ENCODE measurements around the gene C7.
"Not testable (repeated sequence)": the region's sequence is repeated elsewhere in the genome, so short reads cannot be mapped to it uniquely, and the experiment has no call there.

The C7 gene

GRCh38 chr5:40909264-40909663 is at the start of gene C7:
TSS of gene C7 (plus strand) at chr5:40909497. CDS start at chr5:40909611, 114 bp downstream.
- DNase-seq (ENCODE audit: low spot score): no peak

DNA sequence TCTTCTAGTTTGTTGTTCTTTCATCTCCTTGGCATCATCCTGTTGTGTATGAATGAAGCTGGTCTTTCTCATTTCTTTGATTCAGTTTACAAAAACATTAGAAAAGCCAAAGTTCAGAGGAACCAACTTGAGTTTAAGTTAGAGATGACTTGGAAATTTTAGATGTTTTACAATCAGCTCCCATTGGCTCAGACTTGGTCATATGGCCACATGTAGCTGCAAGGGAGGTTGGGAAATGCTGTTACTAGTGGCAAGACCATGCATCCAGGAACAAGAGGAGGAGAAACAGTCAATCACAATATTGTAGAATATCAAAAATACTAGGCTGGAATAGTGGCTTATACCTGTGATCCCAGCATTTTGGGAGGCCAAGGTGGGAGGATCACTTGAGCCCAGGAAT is 48.6 kb upstream of the C7 start:
- no peak for DNase-seq (ENCODE audit: low spot score)

DNA sequence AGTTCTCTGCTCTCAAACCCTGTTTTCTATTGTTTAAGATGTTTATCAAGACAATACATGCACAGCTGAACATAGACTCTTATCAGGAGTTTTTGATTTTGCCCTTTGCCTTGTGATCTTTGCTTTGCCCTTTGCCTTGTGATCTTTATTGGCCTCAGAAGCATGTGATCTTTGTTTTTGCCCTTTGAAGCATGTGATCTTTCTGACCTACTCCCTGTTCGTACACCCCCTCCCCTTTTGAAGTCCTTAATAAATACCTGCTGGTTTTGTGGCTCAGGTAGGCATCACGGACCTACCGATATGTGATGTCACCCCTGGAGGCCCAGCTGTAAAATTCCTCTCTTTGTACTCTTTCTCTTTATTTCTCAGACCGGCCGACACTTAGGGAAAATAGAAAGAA is 44.3 kb upstream of the C7 start:
- DNase-seq (ENCODE audit: low spot score): not testable (repeated sequence)

- DNase-seq (ENCODE audit: low spot score): no peak
Observed at GRCh38 chr5:40866844-40867243, 42.5 kb upstream of the C7 start.

DNA sequence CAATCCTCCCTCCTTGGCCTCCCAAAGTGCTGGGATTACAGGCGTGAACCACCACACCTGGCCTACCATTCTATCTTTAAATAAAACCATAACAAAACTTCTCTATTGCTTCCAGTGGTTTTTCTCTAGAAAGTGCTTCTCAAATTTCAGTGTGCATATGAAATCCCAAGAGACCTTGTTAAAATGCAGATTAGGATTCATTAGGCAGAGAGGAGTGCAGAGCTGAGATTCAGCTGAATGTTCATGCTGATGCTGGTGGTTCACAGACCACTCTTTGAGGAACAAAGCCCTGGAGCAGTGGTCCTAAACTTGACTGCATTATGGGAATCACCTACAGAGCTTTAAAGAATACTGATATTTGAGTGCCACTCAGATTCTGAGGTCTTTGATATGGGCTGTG is 39.9 kb upstream of the C7 start:
- no peak for DNase-seq (ENCODE audit: low spot score)

GRCh38 chr5:40871177-40871576 is 38.1 kb upstream of the C7 start:
- DNase-seq (ENCODE audit: low spot score): no peak

GRCh38 chr5:40872253-40872652 is 37.0 kb upstream of the C7 start:
- DNase-seq (ENCODE audit: low spot score): not testable (repeated sequence)

GRCh38 chr5:40873286-40873880 is 35.9 kb upstream of the C7 start:
- DNase-seq (ENCODE audit: low spot score): no peak

- no peak for DNase-seq (ENCODE audit: low spot score)
Observed at GRCh38 chr5:40875958-40876357, 33.3 kb upstream of the C7 start.

DNA sequence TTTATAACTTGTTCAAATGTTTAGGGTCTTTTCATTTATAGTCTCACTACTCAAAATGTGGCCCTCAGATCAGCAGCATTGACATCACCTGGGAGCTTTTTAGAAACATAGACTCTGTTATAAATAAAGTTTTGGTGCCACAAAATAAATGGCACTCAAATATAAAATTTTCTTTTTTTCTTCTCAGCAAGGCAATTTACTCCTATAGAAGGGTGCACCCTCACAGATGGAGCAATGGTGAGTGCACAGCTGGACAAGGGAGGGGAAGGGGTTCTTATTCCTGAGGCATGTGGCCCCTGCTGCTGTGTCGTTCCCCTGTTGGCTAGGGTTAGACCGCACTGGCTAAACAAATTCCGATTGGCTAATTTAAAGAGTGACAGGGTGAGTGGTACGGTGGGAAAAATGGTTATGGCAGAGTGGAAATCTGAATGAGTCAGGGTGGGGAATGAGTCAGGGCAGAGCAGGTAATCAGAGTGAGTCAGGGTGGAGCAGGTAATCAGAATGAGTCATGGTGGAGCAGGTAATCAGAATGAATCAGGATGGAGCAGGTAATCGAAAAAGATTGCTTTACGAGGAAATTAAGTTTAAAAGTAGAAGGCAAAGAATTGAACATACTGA is 31.8 kb upstream of the C7 start:
- no peak for DNase-seq (ENCODE audit: low spot score)

DNA sequence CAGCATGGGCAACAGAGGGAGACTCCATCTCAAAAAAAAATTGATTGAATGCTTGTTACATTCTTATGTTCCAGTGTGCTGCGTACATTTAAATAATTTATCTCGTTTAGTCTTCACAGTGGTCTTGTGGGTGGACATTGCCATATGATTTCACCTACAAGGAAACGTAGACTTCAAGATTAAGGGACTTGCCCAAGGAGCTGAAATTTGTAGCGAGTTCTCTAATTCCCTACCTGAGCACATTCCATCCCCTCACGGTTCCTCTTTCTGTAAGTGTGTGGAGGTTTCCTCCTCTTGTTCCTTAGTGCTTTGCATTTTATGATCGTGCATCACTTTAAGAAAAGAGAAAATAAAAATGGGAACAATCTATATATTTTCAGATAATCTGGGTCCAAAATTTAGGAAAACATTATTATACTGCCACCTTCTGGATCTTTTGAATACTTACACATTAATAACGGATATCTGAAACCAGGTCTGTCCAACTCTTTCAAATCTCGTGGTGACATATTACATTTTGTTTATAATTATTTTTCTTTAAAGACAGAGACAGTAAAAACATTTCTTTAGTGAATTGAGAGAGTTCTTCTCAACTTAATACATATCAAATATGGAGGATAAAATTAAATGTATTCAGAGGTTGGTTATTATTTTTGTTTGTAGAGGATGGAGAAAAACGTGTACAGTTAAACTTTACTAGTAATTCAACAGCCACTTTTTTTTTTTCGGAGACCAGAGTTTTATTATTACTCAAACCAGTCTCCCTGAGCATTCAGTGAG is 29.9 kb upstream of the C7 start:
- DNase-seq (ENCODE audit: low spot score): peak; percentile 55

- no peak for DNase-seq (ENCODE audit: low spot score)
Observed at GRCh38 chr5:40882291-40882690, 27.0 kb upstream of the C7 start.

DNA sequence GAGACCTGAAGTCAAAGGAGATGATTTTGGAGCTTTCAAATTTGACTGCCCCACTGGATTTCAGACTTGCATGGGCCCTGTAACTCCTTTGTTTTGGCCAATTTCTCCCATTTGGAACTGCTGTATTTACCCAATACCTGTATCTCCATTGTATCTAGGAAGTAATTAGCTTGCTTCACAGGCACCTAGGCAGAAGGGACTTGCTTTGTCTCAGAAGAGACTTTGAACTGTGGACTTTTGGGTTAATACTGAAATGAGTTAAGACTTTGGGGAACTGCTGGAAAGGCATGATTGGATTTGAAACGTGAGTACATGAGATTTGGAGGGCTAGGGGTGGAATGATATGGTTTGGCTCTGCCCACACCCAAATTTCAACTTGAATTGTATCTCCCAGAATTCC is 26.2 kb upstream of the C7 start:
- not testable (repeated sequence) for DNase-seq (ENCODE audit: low spot score)

GRCh38 chr5:40895440-40896425 is 13.6 kb upstream of the C7 start:
- not testable (repeated sequence) for DNase-seq (ENCODE audit: low spot score)

DNA sequence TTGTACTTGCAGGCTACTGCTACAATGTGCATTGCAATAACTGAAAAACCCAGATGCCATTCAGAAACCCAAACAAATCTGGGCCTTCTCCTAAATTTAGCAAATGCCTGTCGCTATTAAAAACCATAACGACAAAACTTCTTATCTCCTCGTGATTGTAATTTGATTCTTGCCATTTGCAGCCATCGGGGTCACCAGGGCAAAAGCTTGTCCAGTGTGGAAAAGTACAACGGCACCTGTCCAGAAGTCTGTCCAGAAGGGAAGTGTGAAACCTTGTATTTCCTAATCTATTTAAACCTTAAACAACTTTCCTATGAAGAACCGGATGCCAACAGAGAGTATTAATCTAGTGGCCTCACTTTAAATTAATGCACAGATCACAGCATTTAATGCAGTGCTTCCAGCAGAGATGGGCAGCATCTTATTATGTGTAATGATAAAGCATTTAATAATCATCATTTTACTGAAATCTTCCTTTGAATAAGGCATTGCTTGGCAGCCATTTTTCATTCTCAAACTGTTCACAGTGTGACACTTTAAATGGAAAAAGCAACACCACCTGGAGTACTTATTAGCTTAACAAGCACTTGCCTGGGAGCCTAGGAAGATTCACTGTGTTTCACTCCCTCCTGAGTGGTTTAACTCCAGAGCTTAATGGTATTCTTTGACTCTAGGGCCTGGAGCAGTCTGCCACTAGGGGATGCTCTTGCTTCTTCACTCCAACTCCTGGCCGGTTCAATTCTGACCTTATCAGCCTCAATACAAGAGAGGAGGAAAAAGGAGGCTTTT is 4.9 kb upstream of the C7 start:
- DNase-seq (ENCODE audit: low spot score): peak; percentile 73

GRCh38 chr5:40904994-40905306 is 4.3 kb upstream of the C7 start:
- DNase-seq (ENCODE audit: low spot score): no peak

DNA sequence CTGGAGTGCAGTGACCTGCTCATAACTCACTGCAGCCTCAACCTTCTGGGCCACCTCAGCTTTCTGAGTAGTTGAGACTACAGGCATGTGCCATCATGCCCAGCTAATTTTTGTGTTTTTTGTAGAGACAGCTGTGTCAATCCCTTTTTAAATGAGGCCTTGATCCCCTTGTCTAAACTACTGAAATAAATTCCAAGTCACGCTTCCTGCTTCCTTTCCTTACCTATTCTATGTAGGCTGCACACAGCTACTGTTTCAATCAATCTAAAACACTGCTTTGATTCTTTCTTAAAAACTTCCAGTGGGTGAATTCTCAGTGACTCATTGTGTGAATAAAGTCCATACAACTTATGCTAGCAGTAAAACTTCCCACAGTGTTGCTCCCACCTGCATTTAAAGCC is 2.9 kb upstream of the C7 start:
- DNase-seq (ENCODE audit: low spot score): no peak

DNA sequence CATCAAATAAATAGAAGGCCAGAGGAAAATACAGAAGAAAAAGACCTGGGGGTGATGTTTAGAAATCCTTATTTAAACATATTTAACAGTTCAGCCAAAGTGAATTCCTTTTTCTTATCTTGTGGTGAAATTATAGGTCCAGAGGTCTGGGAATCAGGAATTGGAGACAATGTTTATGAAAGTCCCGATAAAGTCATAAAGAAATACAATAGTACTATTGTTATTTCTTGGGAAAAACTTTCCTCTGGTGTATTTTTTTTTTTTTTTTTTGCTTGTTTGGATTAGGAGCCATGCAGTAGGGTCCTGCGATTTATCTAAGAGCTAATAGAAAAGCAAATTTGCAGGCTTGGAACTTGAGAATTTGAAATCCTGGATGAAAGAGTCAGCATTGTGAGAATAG is 426 bp downstream of the C7 start:
- no peak for DNase-seq (ENCODE audit: low spot score)

GRCh38 chr5:40911266-40911665 is 2.0 kb downstream of the C7 start:
- no peak for DNase-seq (ENCODE audit: low spot score)

DNA sequence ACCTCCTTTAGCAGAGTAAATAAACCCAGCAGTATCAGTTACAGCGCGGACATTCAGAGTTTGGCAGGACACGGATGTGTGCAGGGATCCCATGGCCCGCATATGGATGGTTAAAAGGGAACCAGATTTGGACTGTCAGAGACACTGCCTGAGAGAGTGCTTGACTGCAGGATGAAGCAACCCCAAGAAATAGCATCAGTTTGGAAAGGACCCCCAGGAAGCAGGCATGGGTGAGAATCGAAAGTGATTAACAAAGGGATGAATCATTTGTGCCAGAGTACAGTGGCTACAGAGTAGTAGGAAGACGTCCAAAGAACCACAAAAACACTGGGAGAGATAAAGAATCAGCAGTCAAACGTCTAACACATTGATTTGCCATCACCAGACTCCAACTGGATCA is 5.5 kb downstream of the C7 start:
- DNase-seq (ENCODE audit: low spot score): no peak

DNA sequence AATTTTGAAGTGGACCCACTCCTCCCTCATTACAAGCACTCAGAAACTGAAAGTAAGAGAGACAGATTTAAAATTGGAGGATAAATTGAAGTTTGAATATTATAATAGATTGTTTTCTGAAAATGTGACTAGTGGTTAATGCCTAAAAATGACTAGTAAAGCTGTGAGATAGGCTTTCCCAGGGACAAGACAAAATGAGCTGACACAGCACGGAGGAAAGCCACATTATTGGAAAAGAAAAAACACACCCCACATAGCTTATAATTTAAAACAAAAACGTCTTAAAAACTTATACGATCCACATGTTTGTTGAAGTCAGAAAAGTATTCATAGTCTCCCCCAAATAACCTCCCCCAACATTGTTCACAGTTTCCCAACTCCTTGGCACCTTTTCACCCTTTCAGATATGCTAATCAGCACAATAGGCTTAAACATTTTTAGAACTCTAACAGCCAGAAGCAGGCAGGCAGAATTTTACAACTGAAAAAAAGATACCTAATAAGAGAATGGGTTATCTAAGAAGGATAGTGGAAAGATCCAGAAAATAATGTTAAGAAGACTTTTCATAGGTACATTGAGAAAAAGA is 6.1 kb downstream of the C7 start:
- DNase-seq (ENCODE audit: low spot score): no peak

Measured in NAMALWA (cell line).